HG02884 (cell line): Measurements from ENCODE around the gene CAB39L.

Experiments
- ATAC-seq: cut with Tn5 transposase; IDR thresholded peaks from one replicate; pipeline ENCODE4 v1.9.1; 2021; ENCODE audit warnings: mild to moderate bottlenecking, moderate library complexity; ENCODE audit not compliant: unreplicated experiment

CAB39L gene

DNA sequence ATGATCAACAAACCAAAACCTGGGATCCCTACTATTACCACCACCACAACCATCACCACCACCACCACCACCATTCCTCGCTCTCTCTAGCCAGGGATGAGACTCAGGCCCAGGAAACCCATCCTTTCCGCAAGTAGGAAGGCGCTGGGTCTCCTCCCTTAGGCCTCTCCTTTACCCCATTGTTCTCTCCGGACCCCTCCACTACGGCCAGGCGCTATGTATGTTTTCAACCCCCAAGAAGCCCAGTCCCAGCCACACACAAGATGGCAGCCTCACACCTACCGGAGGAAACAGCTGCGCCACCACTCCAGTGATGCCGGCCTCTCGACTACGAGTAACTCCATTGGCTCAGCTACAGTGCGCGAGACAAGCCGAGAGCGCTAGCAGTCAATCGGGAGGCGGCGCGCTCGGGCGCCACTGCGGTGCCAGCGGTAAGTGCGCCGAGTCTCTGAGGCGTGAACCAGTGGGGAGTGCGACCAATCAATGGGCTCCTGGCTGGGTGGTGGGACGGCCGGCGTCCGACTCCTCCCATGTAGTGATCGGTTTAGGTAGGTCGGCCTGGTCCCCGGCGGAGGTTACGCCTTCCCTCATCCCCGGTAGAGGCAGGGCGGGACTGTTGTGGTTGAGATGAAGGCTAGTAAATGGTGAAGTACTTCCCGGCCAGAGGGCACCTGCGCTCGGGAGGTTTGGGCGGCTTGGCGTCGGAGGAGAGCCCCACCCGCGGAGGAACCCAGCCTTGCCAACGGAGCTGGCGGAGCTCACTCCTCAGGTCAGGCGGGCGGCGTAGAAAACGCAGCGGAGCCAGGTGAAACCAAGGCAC lies at the start of gene CAB39L, which contains the start of gene SETDB2:
Gene CAB39L (minus strand): TSS at position 361 of the 820 bp plus-strand sequence. CDS start 61,154 bp downstream, outside the sequence.
Gene SETDB2 (plus strand): TSS at position 571 of the 820 bp plus-strand sequence. CDS start 7,620 bp downstream, outside the sequence.
- peak; percentile 94 for ATAC-seq

DNA sequence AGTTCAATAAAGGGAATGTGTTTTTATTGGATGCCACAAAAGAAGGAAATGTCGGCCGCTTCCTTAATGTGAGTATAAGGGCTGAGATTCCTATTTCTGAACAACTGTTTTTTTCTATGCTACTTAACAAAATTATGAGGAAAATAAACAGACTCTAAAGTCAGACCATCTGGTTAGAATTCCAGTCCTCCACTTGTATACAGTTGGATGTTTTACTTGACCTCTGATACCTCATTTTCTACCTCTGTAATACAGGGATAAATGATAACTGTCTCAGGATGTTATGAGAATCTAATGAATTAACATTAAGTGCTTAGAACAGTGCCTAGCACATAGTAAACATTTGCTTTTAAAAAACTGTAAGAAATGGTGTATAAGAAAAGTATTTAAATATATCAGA lies 44.7 kb upstream of the CAB39L start:
- no peak for ATAC-seq

DNA sequence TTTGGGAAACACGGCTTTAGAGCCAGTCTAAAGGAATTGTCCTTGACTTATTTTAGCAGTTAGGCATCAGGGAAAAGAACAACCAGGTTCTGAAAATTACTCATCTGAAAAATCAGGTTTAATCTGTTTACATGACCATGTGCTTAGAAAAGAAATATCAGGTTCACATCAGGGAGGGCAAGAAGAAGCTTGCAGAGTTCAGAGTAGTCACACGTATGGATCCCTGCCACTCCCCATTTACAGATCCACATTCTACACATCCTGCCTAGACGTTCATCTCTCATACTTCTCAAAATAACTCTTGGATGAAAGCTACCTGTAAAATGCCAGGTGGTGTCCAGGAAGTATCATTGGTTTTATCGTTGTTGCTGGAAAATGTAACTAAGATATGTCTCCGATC lies 37.9 kb upstream of the CAB39L start:
- no peak for ATAC-seq

DNA sequence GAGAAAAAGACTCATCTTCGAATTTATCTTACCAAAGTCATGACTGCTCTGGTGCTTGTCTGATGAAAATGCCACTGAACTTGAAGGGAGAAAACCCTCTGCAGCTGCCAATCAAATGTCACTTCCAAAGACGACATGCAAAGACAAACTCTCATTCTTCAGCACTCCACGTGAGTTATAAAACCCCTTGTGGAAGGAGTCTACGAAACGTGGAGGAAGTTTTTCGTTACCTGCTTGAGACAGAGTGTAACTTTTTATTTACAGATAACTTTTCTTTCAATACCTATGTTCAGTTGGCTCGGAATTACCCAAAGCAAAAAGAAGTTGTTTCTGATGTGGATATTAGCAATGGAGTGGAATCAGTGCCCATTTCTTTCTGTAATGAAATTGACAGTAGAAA lies 32.7 kb upstream of the CAB39L start:
- ATAC-seq, result no peak

DNA sequence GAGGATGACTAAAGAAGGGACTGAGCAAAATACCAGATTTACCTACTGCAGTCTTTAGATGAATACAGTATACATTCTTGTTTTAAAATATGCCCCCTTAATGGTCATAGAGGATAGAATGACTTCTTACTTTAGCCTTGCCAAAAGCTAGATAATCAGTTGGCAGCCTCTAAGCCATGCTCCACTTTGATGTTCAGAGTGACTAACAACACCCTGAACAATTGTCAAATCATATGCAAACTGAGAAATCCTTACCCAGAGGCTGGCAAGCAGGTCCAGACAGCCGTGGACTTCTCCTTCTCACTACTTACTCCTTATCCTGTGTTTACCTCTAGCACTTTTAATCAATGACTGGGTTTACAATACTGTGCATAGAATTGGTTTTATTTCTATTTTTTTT lies 28.3 kb upstream of the CAB39L start:
- ATAC-seq, result no peak

DNA sequence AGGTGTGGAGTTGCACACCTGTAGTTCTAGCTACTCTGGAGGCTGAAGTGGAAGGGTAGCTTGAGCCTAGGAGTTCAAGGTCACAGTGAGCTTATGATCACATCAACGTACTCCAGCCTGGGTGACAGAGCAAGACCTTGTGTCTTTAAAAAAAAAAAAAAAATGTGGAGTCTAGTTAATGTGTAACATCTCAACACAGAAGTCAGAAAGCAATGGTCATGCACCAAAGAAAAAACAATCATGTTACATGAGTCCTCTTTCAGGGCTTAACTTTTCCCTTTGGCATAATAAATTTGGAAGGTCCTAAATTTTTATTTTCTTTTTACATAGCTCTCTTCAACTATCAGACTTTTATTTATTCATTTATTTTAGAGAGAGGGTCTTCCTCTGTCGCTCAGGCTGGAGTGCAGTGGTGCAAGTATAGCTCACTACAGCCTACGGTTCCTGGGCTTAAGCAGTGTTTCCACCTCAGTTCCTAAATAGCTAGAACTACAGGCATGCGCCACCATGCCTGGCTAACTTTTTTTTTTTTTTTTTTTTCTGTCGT lies 22.5 kb upstream of the CAB39L start:
- no peak for ATAC-seq

DNA sequence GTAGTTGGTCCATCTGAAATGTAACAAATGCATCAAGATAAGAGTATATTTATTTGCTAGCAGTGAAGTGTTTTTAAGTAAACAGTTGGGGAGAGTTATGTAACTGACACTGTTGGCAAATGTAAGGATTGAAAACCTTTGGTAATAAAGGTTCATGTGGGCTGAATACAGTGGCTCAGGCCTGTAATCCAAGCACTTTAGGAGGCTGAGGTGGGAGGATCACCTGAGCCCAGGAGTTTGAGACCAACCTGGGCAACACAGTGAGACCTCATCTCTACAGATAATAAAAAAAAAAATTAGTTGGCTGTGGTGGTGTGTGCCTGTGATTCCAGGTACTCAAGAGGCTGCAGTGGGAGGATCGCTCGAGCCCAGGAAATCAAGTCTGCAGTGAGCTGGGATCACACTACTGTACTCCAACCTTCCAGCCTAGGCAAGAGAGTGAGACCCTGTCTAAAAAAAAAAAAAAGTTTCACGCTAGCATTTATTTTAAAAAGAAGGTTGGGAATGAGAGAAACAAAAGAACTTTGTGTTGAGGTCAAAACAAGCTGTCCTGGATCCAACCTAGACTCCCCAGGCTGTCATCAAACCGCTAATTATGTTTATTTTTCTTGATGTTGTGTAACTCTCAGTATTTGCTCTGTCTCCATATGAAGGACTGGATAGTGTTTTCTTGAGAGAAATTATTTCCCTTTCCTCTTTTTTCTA lies 20.9 kb upstream of the CAB39L start:
- ATAC-seq, result no peak

DNA sequence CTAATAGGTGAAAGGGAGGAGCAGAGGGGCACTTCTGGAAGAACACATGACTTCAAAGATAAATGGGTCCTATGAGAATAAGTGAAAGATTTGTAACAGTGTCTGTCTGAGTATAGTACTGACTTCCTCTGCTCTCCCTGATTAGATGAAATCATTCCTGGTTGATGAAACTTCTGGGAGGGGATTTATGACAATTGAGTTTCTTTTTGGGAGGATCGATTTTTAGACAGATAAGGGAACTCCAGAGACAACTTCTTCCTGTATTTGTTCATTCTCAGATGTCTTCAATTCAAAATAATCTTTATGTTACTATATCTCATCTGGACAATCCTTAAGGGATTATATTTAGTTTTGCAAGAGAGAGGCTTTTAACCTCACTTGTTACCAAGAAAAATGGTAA lies 20.2 kb upstream of the CAB39L start:
- no peak for ATAC-seq

DNA sequence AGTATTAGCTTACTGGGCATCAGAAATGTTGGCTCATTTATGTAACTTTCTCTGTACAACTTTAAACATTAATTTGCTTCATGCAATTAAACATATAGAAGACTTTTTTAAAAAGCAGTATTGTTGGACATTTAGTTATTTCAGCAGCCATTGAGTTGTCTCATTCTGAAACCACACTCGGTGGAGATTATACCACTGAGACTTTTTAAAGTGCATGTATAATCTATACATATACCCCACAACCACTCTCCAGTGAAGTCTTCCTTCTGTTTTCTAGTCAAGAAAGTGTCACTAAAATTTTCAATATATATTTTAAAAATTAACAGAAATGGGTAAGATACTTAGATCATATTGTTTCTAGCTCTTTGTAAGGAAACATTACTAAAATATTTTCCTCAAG lies 15.7 kb upstream of the CAB39L start:
- ATAC-seq, result no peak

DNA sequence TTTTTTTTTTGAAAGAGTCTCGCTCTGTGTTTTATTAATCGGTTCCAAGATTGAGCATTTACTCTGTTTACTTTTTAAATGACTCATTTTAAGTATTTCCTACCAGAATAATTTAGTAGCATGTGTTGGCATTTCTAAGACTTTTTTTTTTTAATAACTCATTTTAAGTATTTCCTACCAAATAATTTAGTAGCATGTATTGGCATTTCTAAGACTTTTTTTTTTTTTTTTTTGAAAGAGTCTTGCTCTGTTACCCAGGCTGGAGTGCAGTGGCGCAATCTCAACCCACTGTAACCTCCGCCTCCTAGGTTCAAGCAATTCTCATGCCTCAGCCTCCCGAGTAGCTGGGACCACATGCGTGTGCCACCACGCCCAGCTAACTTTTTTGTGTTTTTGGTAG lies 13.4 kb upstream of the CAB39L start:
- no peak for ATAC-seq

DNA sequence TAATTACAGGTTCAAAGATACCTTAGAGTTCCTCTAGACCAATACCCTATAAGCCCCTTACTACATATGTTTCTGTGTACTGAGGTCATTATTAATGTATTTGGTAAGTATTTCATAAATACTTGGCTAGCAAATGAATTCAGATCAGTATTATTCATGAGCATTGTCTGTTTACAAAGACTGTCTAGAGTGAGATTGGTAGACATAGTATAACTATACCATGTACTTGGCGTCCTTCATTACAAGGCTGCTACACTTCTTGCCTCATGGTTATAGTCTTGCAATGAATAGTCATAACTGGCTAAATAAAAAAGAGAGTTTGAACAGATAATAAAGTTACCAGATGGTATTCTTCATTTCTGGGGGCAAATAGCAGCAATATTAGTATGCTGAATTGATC lies 12.3 kb upstream of the CAB39L start:
- no peak for ATAC-seq

DNA sequence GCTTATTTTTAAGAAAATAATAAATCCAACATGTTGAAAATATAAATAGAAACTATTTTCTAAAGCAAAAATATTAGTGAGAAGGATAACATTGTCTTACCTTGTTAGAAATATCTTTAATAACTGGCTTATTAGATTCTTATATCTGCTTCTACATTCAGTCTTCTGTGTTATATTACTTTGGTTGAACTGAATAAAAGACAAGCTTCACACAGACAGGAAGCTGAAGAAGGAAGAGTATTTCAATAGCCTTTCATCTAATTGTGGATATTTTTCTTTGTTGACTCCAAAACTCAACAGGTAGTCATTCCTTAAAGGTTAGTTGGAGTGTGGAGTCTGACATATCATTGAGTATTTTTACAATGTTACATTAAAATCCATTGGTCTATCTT lies 11.1 kb upstream of the CAB39L start:
- ATAC-seq, result no peak

DNA sequence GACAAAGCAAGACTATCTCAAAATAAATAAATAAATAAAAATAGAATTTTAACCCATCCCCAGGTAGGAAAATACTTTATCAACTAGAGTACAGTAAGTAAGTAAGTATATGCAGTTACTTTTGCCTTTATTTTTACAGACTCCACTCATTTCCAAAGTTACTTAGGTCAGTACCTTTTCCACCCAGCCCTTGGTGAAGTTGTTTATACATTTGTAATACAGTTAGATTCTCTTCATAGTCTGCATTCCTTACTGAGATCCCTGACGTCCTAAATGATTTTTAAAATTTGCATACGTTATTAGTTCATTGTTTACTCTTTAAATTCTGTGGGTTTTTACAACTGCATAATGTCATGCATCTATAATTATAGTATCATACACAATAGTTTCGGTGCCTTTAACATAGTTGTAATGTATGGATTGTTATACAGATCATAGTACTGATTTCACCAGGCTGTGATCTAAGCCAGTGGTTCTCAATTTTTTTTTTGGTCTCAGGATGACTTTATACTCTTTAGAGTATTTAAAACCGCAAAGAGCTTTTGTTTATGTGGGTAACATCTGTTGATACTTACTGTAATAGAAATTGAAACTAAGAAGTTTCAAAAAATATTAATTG lies 10.6 kb upstream of the CAB39L start:
- ATAC-seq, result peak; percentile 92

DNA sequence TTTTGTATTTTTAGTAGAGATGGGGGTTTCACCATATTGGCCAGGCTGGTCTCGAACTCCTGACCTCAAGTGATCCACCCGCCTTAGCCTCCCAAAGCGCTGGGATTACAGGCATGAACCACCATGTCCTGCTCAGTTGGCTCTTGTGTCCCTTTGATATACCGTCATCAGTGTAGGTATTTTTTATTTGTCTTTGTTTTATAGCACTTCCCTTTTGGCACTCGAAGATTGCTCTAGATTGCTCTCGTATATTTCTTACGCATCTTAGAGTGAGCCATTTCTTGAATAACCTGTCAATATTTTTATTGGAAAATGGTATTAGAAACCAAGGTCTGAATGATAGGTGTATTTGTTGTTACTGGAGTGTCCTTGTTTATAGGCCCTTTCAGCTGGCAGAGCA lies 9.6 kb upstream of the CAB39L start:
- ATAC-seq, result no peak

DNA sequence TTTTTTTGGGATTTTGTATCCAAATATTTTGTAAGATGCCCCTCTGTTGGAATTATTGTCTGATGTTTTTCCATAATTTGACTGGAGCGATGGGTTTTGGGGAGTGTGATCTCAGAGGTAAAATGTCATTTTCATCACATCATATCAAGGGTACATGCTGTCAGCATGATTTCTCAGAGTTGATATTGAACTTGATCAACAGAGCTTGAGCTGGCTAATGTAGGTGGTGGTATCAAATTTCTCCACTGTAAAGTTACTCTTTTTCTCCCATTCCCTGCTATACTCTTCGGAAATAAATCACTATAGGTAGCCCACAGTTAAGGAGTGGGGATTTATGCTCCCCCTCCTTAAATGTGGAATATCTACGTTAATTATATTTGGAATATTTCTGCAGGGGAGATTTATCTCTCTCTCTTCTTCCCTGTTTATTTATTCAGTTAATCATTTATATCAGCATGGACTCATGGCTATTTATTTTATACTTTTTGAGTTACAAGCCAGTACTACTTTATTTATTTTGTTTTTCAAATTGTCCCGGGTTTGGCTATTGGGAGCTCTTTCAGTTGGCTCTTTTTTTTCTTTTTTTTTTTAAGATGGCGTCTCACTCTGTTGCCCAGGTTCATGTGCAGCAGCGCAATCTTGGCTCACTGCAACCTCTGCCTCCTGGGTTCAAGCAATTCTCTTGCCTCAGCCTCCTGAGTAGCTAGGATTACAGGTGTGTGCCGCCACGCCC lies 9.0 kb upstream of the CAB39L start:
- ATAC-seq, result no peak

DNA sequence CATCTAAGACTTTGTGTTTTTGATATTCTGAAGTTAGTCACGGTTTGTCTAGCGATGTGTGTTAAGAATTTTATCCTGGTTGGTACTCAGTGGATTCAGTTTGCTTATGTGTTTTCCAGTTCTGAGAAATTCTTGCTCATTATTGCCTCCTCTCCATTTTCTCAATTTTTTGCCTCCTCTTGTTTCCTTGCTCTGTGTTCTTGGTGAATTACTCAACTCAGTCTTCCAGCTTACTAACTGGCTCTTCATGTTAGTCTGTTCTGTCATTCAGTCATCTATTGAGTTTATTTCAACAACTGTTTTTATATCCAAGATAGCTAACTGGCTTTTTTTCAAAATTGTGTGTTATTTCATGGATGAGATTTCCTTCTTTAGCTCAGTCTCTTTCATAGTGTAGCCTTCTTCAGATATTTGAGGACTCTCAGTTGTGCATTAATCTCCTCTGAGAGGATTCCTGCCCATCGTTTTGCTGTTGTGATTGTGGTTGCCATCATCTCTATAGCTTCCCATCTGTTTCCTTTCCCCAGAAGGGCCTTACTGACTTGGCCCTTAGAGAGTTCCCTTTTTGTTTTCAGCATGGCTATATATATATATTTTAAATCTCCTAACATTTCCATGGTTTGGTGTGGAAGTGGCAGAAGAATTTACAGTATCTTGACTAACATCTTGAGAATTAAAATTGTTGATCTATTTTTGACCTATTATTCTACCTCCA lies 6.4 kb upstream of the CAB39L start:
- ATAC-seq, result no peak

DNA sequence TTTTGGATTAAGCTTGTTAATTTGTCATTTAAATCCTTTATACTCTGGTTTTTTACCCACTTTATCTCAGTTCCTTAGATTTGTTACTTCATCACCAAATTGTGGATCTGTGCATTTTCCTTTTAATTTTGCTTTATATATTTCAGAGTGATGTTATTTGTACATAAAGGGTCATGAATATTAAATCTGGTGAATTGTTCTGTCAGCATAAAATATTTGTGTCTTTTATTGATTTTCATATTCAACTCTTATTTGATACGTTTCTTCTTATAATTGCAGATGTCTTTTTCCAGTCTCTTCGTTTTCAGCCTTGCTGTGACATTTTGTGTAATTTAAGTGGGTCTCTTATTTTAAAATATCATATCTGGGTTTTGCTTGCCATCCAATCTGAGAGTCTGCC lies 4.9 kb upstream of the CAB39L start:
- no peak for ATAC-seq

DNA sequence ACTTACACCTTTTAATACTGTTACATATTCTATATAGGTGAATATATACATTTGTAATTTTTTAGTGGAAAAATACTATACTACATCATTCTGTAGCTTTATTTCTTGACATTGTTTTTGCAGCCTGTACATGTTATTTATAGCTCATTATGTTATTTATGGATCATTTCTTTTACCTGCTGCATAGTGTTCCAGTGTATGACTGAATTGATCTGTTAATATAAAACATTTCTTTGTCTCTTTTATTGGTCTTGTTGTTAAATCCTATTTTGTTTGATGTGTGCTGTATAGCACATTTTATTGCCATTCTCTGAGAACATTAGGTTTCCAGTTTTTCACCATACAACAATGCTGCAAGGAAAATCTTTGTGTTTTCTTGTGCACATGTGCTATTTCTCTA lies 2.6 kb upstream of the CAB39L start:
- no peak for ATAC-seq

DNA sequence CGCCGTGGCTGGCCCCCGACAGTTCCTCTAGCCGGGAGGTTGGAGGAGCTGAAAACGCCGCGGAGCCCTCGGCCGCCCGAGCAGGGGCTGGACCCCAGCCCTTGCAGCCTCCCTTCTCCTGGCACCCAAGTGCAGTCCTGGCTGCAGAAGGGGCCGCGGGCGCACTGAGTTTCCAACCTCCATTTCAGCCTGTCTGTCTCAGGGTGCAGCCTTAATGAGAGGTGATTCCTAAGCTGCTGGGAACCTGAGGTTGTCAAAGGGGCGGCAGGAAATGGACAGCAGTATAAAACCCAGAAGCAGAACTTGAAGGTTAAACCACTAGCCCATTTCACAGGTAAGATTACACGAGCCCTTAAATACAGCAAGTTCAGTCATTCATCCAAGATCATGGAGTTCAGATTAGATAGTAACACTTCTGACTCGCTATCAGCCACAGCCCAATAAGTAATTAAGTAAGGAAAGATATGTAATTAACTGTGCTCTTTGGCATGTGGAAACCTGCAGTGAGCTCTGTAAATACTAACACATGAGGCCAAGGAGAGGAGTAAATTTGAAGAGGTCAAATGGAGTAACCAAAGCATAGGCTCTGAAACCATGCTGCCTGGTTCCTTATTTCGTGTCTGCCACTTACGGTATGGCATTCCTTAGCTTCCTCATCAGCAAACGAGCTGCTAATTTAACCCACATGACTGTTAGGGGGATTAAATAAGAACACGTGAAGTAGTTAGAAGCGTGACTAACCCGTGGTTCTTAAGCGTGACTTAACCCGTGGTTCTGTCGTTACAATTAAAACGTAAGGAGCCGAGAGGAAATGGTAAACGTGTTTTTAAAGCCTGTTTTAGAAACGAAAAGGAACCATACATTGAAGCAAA lies 896 bp upstream of the CAB39L start:
- ATAC-seq, result no peak
